ENCODE results near the gene GCNA.

GCNA gene

GRCh38 chrX:71577682-71578081 lies 555 bp upstream of the GCNA start:
- H3K27ac ChIP-seq (ENCODE audit: low read length) = no peak overlapping the region
- no peak overlapping the region for H3K9ac ChIP-seq (ENCODE audit: low read depth, low read length)
- H4K20me1 ChIP-seq (ENCODE audit: insufficient read depth, low read length) = no peaks in the 10 kb centered on the region
- no peak for TF ChIP-seq CTCF (IDR thresholded peaks at IDR 0.05; ENCODE audit: borderline replicate concordance, extremely low read depth, low read length, poor library complexity, severe bottlenecking)
- H3K27me3 ChIP-seq (ENCODE audit: insufficient read depth, low read length, poor library complexity) = no peaks in the 10 kb centered on the region
- H3K36me3 ChIP-seq (ENCODE audit: insufficient read depth, low read length) = peaks cover 50% of the 10 kb centered on the region
- no peaks in the 10 kb centered on the region for H3K79me2 ChIP-seq (ENCODE audit: insufficient read depth, low read length)
- ATAC-seq (ENCODE audit: insufficient read depth, low read depth) = no peak
- no peak overlapping the region for H2AFZ ChIP-seq (ENCODE audit: low read depth, low read length)
- H3K4me3 ChIP-seq (ENCODE audit: low read depth in 1 of 2, low read length in 2 of 2) = no peak overlapping the region
- no peak overlapping the region for H3K4me2 ChIP-seq (ENCODE audit: insufficient read depth, low read length)
- H3K9me3 ChIP-seq (ENCODE audit: insufficient read depth, low read length, severe bottlenecking) = no peaks in the 10 kb centered on the region
- DNase-seq = no peak
- H3K4me1 ChIP-seq (ENCODE audit: insufficient read depth, low read length) = no peaks in the 10 kb centered on the region

- no peak overlapping the region for H2AFZ ChIP-seq (ENCODE audit: low read depth, low read length)
- peaks cover 33% of the 10 kb centered on the region for H3K36me3 ChIP-seq (ENCODE audit: insufficient read depth, low read length)
- no peak overlapping the region for H3K4me2 ChIP-seq (ENCODE audit: insufficient read depth, low read length)
- H3K27me3 ChIP-seq (ENCODE audit: insufficient read depth, low read length, poor library complexity) = no peaks in the 10 kb centered on the region
- no peaks in the 10 kb centered on the region for H3K9me3 ChIP-seq (ENCODE audit: insufficient read depth, low read length, severe bottlenecking)
- peak; percentile 55 for ATAC-seq (ENCODE audit: insufficient read depth, low read depth)
- TF ChIP-seq CTCF (IDR thresholded peaks at IDR 0.05; ENCODE audit: borderline replicate concordance, extremely low read depth, low read length, poor library complexity, severe bottlenecking) (no peak), EZH2 (IDR thresholded peaks at IDR 0.05; ENCODE audit: borderline replicate concordance, low read depth, low read length, severe bottlenecking) (no peak)
- H3K9ac ChIP-seq (ENCODE audit: low read depth, low read length) = no peak overlapping the region
- no peaks in the 10 kb centered on the region for H3K79me2 ChIP-seq (ENCODE audit: insufficient read depth, low read length)
- peak; percentile 6 for DNase-seq
- no peaks in the 10 kb centered on the region for H3K4me1 ChIP-seq (ENCODE audit: insufficient read depth, low read length)
- no peak overlapping the region for H3K4me3 ChIP-seq (ENCODE audit: low read depth in 1 of 2, low read length in 2 of 2)
- H4K20me1 ChIP-seq (ENCODE audit: insufficient read depth, low read length) = no peaks in the 10 kb centered on the region
- no peak overlapping the region for H3K27ac ChIP-seq (ENCODE audit: low read length)
Measured at GRCh38 chrX:71579136-71579989, 1.1 kb downstream of the GCNA start.

- no peaks in the 10 kb centered on the region for H3K27me3 ChIP-seq (ENCODE audit: insufficient read depth, low read length, poor library complexity)
- H3K79me2 ChIP-seq (ENCODE audit: insufficient read depth, low read length) = no peaks in the 10 kb centered on the region
- H3K9ac ChIP-seq (ENCODE audit: low read depth, low read length) = no peak overlapping the region
- ATAC-seq (ENCODE audit: insufficient read depth, low read depth) (no peak), DNase-seq (no peak)
- no peaks in the 10 kb centered on the region for H3K4me1 ChIP-seq (ENCODE audit: insufficient read depth, low read length)
- no peak overlapping the region for H3K4me3 ChIP-seq (ENCODE audit: low read depth in 1 of 2, low read length in 2 of 2)
- H3K9me3 ChIP-seq (ENCODE audit: insufficient read depth, low read length, severe bottlenecking) = no peaks in the 10 kb centered on the region
- H2AFZ ChIP-seq (ENCODE audit: low read depth, low read length) = no peak overlapping the region
- H4K20me1 ChIP-seq (ENCODE audit: insufficient read depth, low read length) = no peaks in the 10 kb centered on the region
- peaks cover 27% of the 10 kb centered on the region for H3K36me3 ChIP-seq (ENCODE audit: insufficient read depth, low read length)
- no peak overlapping the region for H3K4me2 ChIP-seq (ENCODE audit: insufficient read depth, low read length)
- TF ChIP-seq EZH2 (IDR thresholded peaks at IDR 0.05; ENCODE audit: borderline replicate concordance, low read depth, low read length, severe bottlenecking) (no peak), CTCF (IDR thresholded peaks at IDR 0.05; ENCODE audit: borderline replicate concordance, extremely low read depth, low read length, poor library complexity, severe bottlenecking) (no peak)
- no peak overlapping the region for H3K27ac ChIP-seq (ENCODE audit: low read length)
Measured at GRCh38 chrX:71579990-71580380, 1.7 kb downstream of the GCNA start.
